GM12872 (cell line): ENCODE data around the gene PTRHD1.

Source experiments
- CTCF ChIP-seq: IDR thresholded peaks from 3 replicates; pipeline ENCODE4 v1.5.1; 2011; ENCODE audit warnings: low read depth, mild to moderate bottlenecking, low read length, moderate library complexity; ENCODE audit not compliant: insufficient read depth

Gene PTRHD1

DNA sequence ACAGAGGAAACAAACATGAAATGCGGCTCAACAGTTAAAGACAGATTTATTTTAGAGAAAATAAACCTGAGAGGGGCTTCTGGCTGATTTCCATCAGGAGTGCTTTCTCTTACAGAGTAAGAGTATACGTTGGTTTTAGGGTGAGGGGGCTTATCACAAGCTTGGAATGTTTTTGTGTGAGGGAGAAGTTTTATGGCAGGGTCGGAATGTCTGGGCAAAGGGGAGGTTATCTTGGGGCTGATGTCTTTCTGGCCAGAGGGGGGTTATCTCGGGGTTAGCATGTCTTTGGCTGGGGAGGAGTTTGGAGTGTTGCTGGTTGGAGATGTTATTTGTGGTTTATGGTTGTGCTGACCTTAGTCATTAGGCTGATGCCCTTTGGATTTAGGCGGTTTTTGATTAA, 22.1 kb downstream of the PTRHD1 start:
- TF ChIP-seq CTCF = no peak

GRCh38 chr2:24768601-24769000, 24.6 kb downstream of the PTRHD1 start:
- TF ChIP-seq CTCF = no peak

- TF ChIP-seq CTCF = no peak
Observed at GRCh38 chr2:24768013-24768412, 25.2 kb downstream of the PTRHD1 start.

- TF ChIP-seq CTCF = no peak
Observed at GRCh38 chr2:24766609-24767008, 26.6 kb downstream of the PTRHD1 start.

DNA sequence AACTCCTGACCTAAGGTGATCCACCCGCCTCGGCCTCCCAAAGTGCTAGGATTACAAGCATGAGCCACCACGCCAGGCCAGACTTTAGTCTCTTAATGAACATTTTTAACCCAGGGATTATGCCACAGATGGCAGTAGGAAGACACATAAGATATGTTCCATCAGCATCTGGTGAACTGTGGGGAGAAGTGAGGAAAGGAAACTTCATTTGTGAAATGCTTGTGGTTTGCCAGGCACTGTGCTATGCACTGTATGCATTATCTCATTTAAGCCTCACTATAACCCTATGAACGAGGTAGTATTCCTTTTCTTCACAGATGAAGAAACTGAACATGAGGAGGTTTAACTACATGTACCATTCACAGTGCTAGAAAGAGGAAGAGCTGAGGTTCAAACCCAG, 29.3 kb downstream of the PTRHD1 start:
- TF ChIP-seq CTCF = no peak

DNA sequence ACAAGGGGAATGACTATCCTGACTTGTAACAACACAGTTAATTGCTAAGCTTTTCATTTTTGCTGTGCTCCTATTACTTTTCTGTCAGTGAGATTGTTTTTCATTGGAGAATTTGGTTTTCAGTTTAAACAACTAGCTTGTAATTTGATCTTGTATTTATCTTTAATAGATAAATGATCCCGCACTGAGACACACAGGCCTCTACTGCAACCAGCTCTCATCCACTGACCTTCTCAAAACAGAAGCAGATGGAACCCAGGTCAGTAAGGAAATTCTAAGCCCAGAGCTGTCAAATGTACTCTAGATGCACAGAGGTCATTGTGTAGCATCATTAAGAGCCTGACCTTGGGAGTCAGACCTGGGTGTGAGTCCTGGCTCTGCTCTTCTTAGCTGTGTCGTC, 30.7 kb downstream of the PTRHD1 start:
- TF ChIP-seq CTCF = no peak

DNA sequence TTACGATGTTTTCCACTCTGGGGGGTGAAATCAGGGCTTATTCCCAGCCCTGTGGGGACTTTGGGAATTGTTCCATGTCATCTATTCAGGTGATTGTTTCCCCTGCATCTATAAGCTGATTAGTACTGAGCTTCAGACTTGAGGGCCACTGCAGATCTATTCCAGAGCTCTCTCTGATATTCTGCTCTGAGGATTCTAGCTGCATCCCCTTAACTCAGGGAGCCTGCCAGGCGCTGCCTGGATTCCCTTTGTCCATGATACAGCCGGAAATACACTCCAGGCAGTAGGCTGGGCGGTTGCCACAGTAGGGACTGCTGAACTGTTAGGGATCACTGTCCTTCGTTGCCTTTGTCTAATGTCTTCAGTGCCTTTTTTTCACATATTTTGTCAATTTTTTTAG, 31.3 kb downstream of the PTRHD1 start:
- TF ChIP-seq CTCF = no peak

DNA sequence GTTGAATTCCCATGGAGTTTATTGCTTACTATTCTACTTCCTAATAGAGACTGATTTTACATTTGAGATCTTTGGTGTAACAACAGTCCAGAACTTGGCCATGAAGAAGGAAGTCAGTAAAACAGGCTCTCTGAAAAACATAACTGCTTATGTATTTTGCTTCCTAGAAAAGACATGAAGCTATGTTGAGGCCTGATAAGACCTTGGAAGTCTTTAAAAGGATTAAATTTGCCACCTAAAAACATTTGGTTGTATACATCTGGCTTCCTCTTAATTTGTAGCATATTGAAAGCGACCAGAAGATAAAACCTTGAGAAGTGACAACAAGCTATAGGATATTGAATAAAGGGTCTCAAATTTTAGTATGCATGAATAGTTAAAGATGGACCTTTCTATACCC, 36.4 kb downstream of the PTRHD1 start:
- no peak for TF ChIP-seq CTCF
